HEK293T (cell line): ENCODE measurements around the gene HOXA13.
A peak's percentile ranks its signal among the peaks of the same experiment; 100 is the strongest.

ENCODE experiments used
- CTCF ChIA-PET: fragments of 350-600 bp; formaldehyde crosslinking; extraction: SDS; loops from one replicate; lab custom pipeline; 2021; ENCODE audit warnings: antibody characterized with exemption, inconsistent platforms; lab: Yijun Ruan, JAX
- POLR2A ChIA-PET: fragments of 350-600 bp; formaldehyde crosslinking; extraction: SDS; loops from one replicate; lab custom pipeline; 2020; ENCODE audit warnings: antibody characterized with exemption, inconsistent platforms; lab: Yijun Ruan, JAX
- DNase-seq: peaks from one replicate; pipeline ENCODE4 v3.0.0; 2012; ENCODE audit warnings: mixed read lengths; ENCODE audit errors: extremely low spot score
- ARNT ChIP-seq: fragments of 450-650 bp; IDR thresholded peaks from 2 replicates; pipeline ENCODE4 v1.6.1; 2017; ENCODE audit warnings: mild to moderate bottlenecking
- BHLHE40 ChIP-seq: fragments of 450-650 bp; IDR thresholded peaks from 2 replicates; pipeline ENCODE4 v1.6.1; 2016; ENCODE audit warnings: mild to moderate bottlenecking, moderate library complexity, borderline replicate concordance
- CTBP1 ChIP-seq: fragments of 450-650 bp; IDR thresholded peaks from 2 replicates; pipeline ENCODE4 v1.6.1; 2016; ENCODE audit warnings: borderline replicate concordance
- ELF4 ChIP-seq: fragments of 450-650 bp; IDR thresholded peaks from 2 replicates; pipeline ENCODE4 v1.6.1; 2017; ENCODE audit warnings: antibody characterized with exemption
- FOXA1 ChIP-seq: fragments of 450-650 bp; IDR thresholded peaks from 2 replicates; pipeline ENCODE4 v1.6.1; 2016; ENCODE audit warnings: mild to moderate bottlenecking
- FOXK2 ChIP-seq: fragments of 450-650 bp; IDR thresholded peaks from 2 replicates; pipeline ENCODE4 v1.6.1; 2016; ENCODE audit warnings: mild to moderate bottlenecking
- FOXM1 ChIP-seq: fragments of 450-650 bp; IDR thresholded peaks from 2 replicates; pipeline ENCODE4 v1.6.1; 2017; ENCODE audit warnings: mild to moderate bottlenecking, borderline replicate concordance
- HDGF ChIP-seq: fragments of 450-650 bp; IDR thresholded peaks from 2 replicates; pipeline ENCODE4 v1.6.1; 2017; ENCODE audit warnings: antibody characterized with exemption, borderline replicate concordance
- L3MBTL2 ChIP-seq: fragments of 450-650 bp; conservative IDR thresholded peaks from 2 replicates; pipeline ENCODE4 v1.6.1; 2016; ENCODE audit warnings: mild to moderate bottlenecking
- LEF1 ChIP-seq: fragments of 450-650 bp; IDR thresholded peaks from 2 replicates; pipeline ENCODE4 v1.6.1; 2017; ENCODE audit warnings: mild to moderate bottlenecking, borderline replicate concordance
- NFRKB ChIP-seq: fragments of 450-650 bp; IDR thresholded peaks from 2 replicates; pipeline ENCODE4 v1.6.1; 2016; ENCODE audit warnings: mild to moderate bottlenecking, moderate library complexity
- PKNOX1 ChIP-seq: fragments of 450-650 bp; IDR thresholded peaks from 2 replicates; pipeline ENCODE4 v1.6.1; 2016
- SP1 ChIP-seq: fragments of 450-650 bp; IDR thresholded peaks from 2 replicates; pipeline ENCODE4 v1.6.1; 2017
- SUZ12 ChIP-seq: fragments of 450-650 bp; IDR thresholded peaks from 2 replicates; pipeline ENCODE4 v1.6.1; 2016; ENCODE audit warnings: mild to moderate bottlenecking
- TARDBP ChIP-seq: fragments of 450-650 bp; IDR thresholded peaks from 2 replicates; pipeline ENCODE4 v1.6.1; 2016
- ZNF384 ChIP-seq: fragments of 450-650 bp; IDR thresholded peaks from 2 replicates; pipeline ENCODE4 v1.6.1; 2016

Gene HOXA13

GRCh38 chr7:27161214-27161720, 38.6 kb downstream of the HOXA13 start:
- DNase-seq, result no peak
- ChIA-PET CTCF (interaction anchor here (0.5 to 3.5 kb wide), 19 partner anchors 11 to 953 kb away, joined by 3 to 23 read pairs (median 4); partner anchors contain the start of gene HOXA5), POLR2A (interaction anchor here (0.6 to 3.9 kb wide), 21 partner anchors 9 to 1299 kb away, joined by 3 to 45 read pairs (median 3); partner anchors contain the start of genes HNRNPA2B1, HOXA11, HOXA3 and HOXA4)

GRCh38 chr7:27160546-27161213, 39.2 kb downstream of the HOXA13 start:
- POLR2A ChIA-PET, result interaction anchor here (0.6 to 3.9 kb wide), 20 partner anchors 10 to 1298 kb away, joined by 3 to 45 read pairs (median 3); partner anchors contain the start of genes HNRNPA2B1, HOXA11, HOXA3 and HOXA4
- TF ChIP-seq FOXA1, result no peak
- TF ChIP-seq HDGF, result no peak
- no peak for TF ChIP-seq FOXK2
- no peak for TF ChIP-seq PKNOX1
- no peak for TF ChIP-seq SUZ12
- TF ChIP-seq FOXM1, result no peak
- no peak for TF ChIP-seq CTBP1
- TF ChIP-seq BHLHE40, result no peak
- TF ChIP-seq ARNT, result no peak; the same call in 1 of the 2 replicates
- TF ChIP-seq ELF4, result no peak
- no peak for TF ChIP-seq LEF1
- TF ChIP-seq NFRKB, result no peak
- TF ChIP-seq L3MBTL2, result no peak
- TF ChIP-seq SP1, result no peak
- peak; percentile 61 for DNase-seq
- CTCF ChIA-PET, result interaction anchor here (0.6 to 3.5 kb wide), 18 partner anchors 11 to 793 kb away, joined by 3 to 23 read pairs (median 4); partner anchors contain the start of gene HOXA5

More at GRCh38 chr7:27161214-27161720, 38.6 kb downstream of the HOXA13 start:
- no peak for TF ChIP-seq NFRKB
- TF ChIP-seq LEF1, result 0 out of 2 replicates have a peak, but pooled peaks have one; percentile 35
- no peak for TF ChIP-seq FOXA1
- TF ChIP-seq ZNF384, result no peak
- TF ChIP-seq TARDBP, result no peak
- no peak; the same call in 1 of the 2 replicates for TF ChIP-seq CTBP1
- TF ChIP-seq FOXK2, result no peak

- POLR2A ChIA-PET, result interaction anchor here (0.9 to 17.5 kb wide), 8 partner anchors 10 to 1298 kb away, joined by 3 to 367 read pairs (median 6); partner anchors contain the start of genes HOXA10, HOXA3, HOXA5 and HOXA6
- DNase-seq, result no peak
- CTCF ChIA-PET, result interaction anchor here (0.9 to 3.5 kb wide), 8 partner anchors 9 to 791 kb away, joined by 3 to 23 read pairs (median 4); no protein-coding TSS in a partner anchor
- peak; percentile 44; the same call in 1 of the 2 replicates for TF ChIP-seq L3MBTL2
- no peak for TF ChIP-seq HDGF
Measured at GRCh38 chr7:27160145-27160545, 39.7 kb downstream of the HOXA13 start.

GRCh38 chr7:27159266-27160144, 40.4 kb downstream of the HOXA13 start:
- ChIA-PET POLR2A (interaction anchor here (0.6 to 17.5 kb wide), 11 partner anchors 9 to 958 kb away, joined by 3 to 367 read pairs (median 4); partner anchors contain the start of genes CBX3, HOXA10, HOXA11 and HOXA5), CTCF (interaction anchor here (0.6 to 1.5 kb wide), 6 partner anchors 9 to 790 kb away, joined by 3 to 8 read pairs (median 4); no protein-coding TSS in a partner anchor)
- TF ChIP-seq CTBP1, result peak; percentile 79; the same call in 1 of the 2 replicates
- no peak for TF ChIP-seq LEF1
- DNase-seq, result no peak

- TF ChIP-seq LEF1, result no peak
- TF ChIP-seq FOXA1, result no peak
- 0 out of 2 replicates have a peak, but pooled peaks have one; percentile 32 for TF ChIP-seq PKNOX1
- TF ChIP-seq FOXM1, result no peak
- no peak for TF ChIP-seq TARDBP
- TF ChIP-seq SUZ12, result no peak
- TF ChIP-seq ARNT, result no peak
- ChIA-PET CTCF (interaction anchor here (0.6 to 1.5 kb wide), 6 partner anchors 8 to 789 kb away, joined by 3 to 8 read pairs (median 4); no protein-coding TSS in a partner anchor), POLR2A (interaction anchor here (0.6 to 17.5 kb wide), 12 partner anchors 8 to 960 kb away, joined by 3 to 367 read pairs (median 5); partner anchors contain the start of genes CBX3, HOXA10, HOXA11 and HOXA5)
- no peak for DNase-seq
Measured at GRCh38 chr7:27158436-27159265, 41.2 kb downstream of the HOXA13 start.
